GM12872 (cell line): ENCODE measurements around the gene TH.

Experiments used
- CTCF ChIP-seq: IDR thresholded peaks from 3 replicates; pipeline ENCODE4 v1.5.1; 2011; ENCODE audit warnings: low read depth, mild to moderate bottlenecking, low read length, moderate library complexity; ENCODE audit not compliant: insufficient read depth

TH gene

GRCh38 chr11:2171591-2172003, at the start of gene TH:
TSS of gene TH (minus strand) at chr11:2171815. CDS start at chr11:2171786, 29 bp downstream.
- TF ChIP-seq CTCF, result no peak

GRCh38 chr11:2221024-2221423, 49.4 kb upstream of the TH start:
- TF ChIP-seq CTCF, result no peak

- no peak for TF ChIP-seq CTCF
Observed at GRCh38 chr11:2220173-2220771, 48.7 kb upstream of the TH start.

GRCh38 chr11:2219318-2220017, 47.9 kb upstream of the TH start:
- no peak for TF ChIP-seq CTCF

- TF ChIP-seq CTCF, result no peak
Observed at GRCh38 chr11:2218031-2218633, 46.5 kb upstream of the TH start.

- TF ChIP-seq CTCF, result no peak
Observed at GRCh38 chr11:2217211-2218030, 45.8 kb upstream of the TH start.

- TF ChIP-seq CTCF, result no peak
Observed at GRCh38 chr11:2216400-2217064, 44.9 kb upstream of the TH start.
